GM23248 (cell line): ENCODE measurements around the gene POLR2F.

ENCODE experiments used
- EZH2 ChIP-seq: fragments of 200-600 bp; sonication (generic); IDR thresholded peaks from 2 replicates; pipeline ENCODE4 v1.6.1; 2018; ENCODE audit warnings: antibody characterized with exemption, mild to moderate bottlenecking; ENCODE audit not compliant: insufficient read depth, poor library complexity, severe bottlenecking
- EZH2phosphoT487 ChIP-seq: fragments of 200-600 bp; sonication (generic); IDR thresholded peaks from 2 replicates; pipeline ENCODE4 v1.6.1; 2018; ENCODE audit warnings: antibody characterized with exemption, moderate library complexity, mild to moderate bottlenecking, low read depth; ENCODE audit not compliant: insufficient read depth

GRCh38 chr22:37991731-37992442 is 38.4 kb downstream of the POLR2F start:
- no peak for TF ChIP-seq EZH2
- no peak for TF ChIP-seq EZH2phosphoT487
